ENCODE data around the gene EPB41L1.

Gene EPB41L1

GRCh38 chr20:36154700-36155628 lies at the start of gene EPB41L1:
EPB41L1 (plus strand) TSS chr20:36154740; CDS start chr20:36173778, 19,038 bp downstream.
- in situ Hi-C loops (cut with MboI; ENCODE audit: low sequenced_read_pairs) = no loop called here

GRCh38 chr20:36104856-36105255 lies 49.7 kb upstream of the EPB41L1 start:
- in situ Hi-C loops (cut with MboI; ENCODE audit: low sequenced_read_pairs) = no loop called here

GRCh38 chr20:36105711-36106226 lies 48.8 kb upstream of the EPB41L1 start:
- in situ Hi-C loops (cut with MboI; ENCODE audit: low sequenced_read_pairs) = no loop called here

GRCh38 chr20:36106606-36107005 lies 47.9 kb upstream of the EPB41L1 start:
- in situ Hi-C loops (cut with MboI; ENCODE audit: low sequenced_read_pairs) = no loop called here

- in situ Hi-C loops (cut with MboI; ENCODE audit: low sequenced_read_pairs) = no loop called here
Measured at GRCh38 chr20:36107881-36108280, 46.7 kb upstream of the EPB41L1 start.

- in situ Hi-C loops (cut with MboI; ENCODE audit: low sequenced_read_pairs) = no loop called here
Measured at GRCh38 chr20:36109251-36109947, 45.1 kb upstream of the EPB41L1 start.

- in situ Hi-C loops (cut with MboI; ENCODE audit: low sequenced_read_pairs) = no loop called here
Measured at GRCh38 chr20:36110994-36111393, 43.5 kb upstream of the EPB41L1 start.

GRCh38 chr20:36112112-36112511 lies 42.4 kb upstream of the EPB41L1 start:
- in situ Hi-C loops (cut with MboI; ENCODE audit: low sequenced_read_pairs) = no loop called here

- in situ Hi-C loops (cut with MboI; ENCODE audit: low sequenced_read_pairs) = no loop called here
Measured at GRCh38 chr20:36113036-36113435, 41.5 kb upstream of the EPB41L1 start.

- in situ Hi-C loops (cut with MboI; ENCODE audit: low sequenced_read_pairs) = no loop called here
Measured at GRCh38 chr20:36113566-36114250, 40.8 kb upstream of the EPB41L1 start.

- in situ Hi-C loops (cut with MboI; ENCODE audit: low sequenced_read_pairs) = no loop called here
Measured at GRCh38 chr20:36114707-36115106, 39.8 kb upstream of the EPB41L1 start.

- in situ Hi-C loops (cut with MboI; ENCODE audit: low sequenced_read_pairs) = no loop called here
Measured at GRCh38 chr20:36115925-36116324, 38.6 kb upstream of the EPB41L1 start.

GRCh38 chr20:36116807-36117441 lies 37.6 kb upstream of the EPB41L1 start:
- in situ Hi-C loops (cut with MboI; ENCODE audit: low sequenced_read_pairs) = no loop called here

- in situ Hi-C loops (cut with MboI; ENCODE audit: low sequenced_read_pairs) = no loop called here
Measured at GRCh38 chr20:36117638-36118037, 36.9 kb upstream of the EPB41L1 start.

GRCh38 chr20:36118371-36118770 lies 36.2 kb upstream of the EPB41L1 start:
- in situ Hi-C loops (cut with MboI; ENCODE audit: low sequenced_read_pairs) = no loop called here

- in situ Hi-C loops (cut with MboI; ENCODE audit: low sequenced_read_pairs) = no loop called here
Measured at GRCh38 chr20:36119537-36119936, 35.0 kb upstream of the EPB41L1 start.

- in situ Hi-C loops (cut with MboI; ENCODE audit: low sequenced_read_pairs) = no loop called here
Measured at GRCh38 chr20:36120241-36120640, 34.3 kb upstream of the EPB41L1 start.

GRCh38 chr20:36120991-36121390 lies 33.5 kb upstream of the EPB41L1 start:
- in situ Hi-C loops (cut with MboI; ENCODE audit: low sequenced_read_pairs) = no loop called here

- in situ Hi-C loops (cut with MboI; ENCODE audit: low sequenced_read_pairs) = no loop called here
Measured at GRCh38 chr20:36121981-36122930, 32.3 kb upstream of the EPB41L1 start.

- in situ Hi-C loops (cut with MboI; ENCODE audit: low sequenced_read_pairs) = no loop called here
Measured at GRCh38 chr20:36122931-36123288, 31.6 kb upstream of the EPB41L1 start.
